NB4 (cell line): ENCODE data around the gene CTTNBP2.

Experiments
- DNase-seq: peaks from one replicate; pipeline ENCODE4 v3.0.0; 2010; ENCODE audit warnings: low read depth
- H3K4me3 ChIP-seq: one replicate; pipeline ENCODE4 v1.5.1; 2011; ENCODE audit warnings: mild to moderate bottlenecking, low read depth, low read length, moderate library complexity
- MAX ChIP-seq: IDR thresholded peaks from 2 replicates; pipeline ENCODE4 v1.6.1; 2011; ENCODE audit warnings: low read depth, low read length
- MYC ChIP-seq: IDR thresholded peaks from 2 replicates; pipeline ENCODE4 v1.6.1; 2011; ENCODE audit warnings: low read depth, low read length
- POLR2A ChIP-seq: IDR thresholded peaks from 2 replicates; pipeline ENCODE4 v1.6.1; 2011; ENCODE audit warnings: mild to moderate bottlenecking; ENCODE audit not compliant: insufficient read length; ENCODE audit errors: extremely low read depth
- TF ChIP-seq, protein P1 (sequence below): IDR thresholded peaks from one replicate; pipeline ENCODE4 v1.5.1; 2012; ENCODE audit warnings: low read depth, low read length

CTTNBP2 gene

GRCh38 chr7:117724898-117725297 lies 148.3 kb downstream of the CTTNBP2 start:
- H3K4me3 ChIP-seq = no peak overlapping the region
- DNase-seq = no peak
- no peak for TF ChIP-seq MYC
- TF ChIP-seq, protein P1, sequence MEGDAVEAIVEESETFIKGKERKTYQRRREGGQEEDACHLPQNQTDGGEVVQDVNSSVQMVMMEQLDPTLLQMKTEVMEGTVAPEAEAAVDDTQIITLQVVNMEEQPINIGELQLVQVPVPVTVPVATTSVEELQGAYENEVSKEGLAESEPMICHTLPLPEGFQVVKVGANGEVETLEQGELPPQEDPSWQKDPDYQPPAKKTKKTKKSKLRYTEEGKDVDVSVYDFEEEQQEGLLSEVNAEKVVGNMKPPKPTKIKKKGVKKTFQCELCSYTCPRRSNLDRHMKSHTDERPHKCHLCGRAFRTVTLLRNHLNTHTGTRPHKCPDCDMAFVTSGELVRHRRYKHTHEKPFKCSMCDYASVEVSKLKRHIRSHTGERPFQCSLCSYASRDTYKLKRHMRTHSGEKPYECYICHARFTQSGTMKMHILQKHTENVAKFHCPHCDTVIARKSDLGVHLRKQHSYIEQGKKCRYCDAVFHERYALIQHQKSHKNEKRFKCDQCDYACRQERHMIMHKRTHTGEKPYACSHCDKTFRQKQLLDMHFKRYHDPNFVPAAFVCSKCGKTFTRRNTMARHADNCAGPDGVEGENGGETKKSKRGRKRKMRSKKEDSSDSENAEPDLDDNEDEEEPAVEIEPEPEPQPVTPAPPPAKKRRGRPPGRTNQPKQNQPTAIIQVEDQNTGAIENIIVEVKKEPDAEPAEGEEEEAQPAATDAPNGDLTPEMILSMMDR = no peak
- TF ChIP-seq MAX = no peak
- no peak for TF ChIP-seq POLR2A

DNA sequence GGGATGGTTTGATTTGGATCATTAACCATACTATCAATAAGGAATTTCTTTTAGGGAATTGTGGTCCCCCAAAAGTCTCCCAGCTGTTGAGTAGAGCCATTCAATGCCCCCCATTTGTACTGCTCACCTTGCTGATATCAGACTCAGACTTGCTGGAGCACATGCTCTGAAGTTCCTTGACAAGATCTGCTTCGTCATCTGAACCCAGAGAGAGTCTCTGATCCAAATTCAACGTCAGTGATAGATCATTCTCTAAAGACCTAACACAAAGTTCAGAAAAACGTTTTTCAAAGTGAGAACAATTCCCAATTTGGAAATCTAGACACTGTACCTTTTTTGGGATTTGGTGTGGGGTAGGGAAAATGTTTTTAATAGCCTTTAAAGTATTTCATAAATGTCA lies 153.9 kb downstream of the CTTNBP2 start:
- DNase-seq = no peak
- TF ChIP-seq MAX (no peak), MYC (no peak), POLR2A (no peak)
- TF ChIP-seq, protein P1 = no peak
- no peak overlapping the region for H3K4me3 ChIP-seq

DNA sequence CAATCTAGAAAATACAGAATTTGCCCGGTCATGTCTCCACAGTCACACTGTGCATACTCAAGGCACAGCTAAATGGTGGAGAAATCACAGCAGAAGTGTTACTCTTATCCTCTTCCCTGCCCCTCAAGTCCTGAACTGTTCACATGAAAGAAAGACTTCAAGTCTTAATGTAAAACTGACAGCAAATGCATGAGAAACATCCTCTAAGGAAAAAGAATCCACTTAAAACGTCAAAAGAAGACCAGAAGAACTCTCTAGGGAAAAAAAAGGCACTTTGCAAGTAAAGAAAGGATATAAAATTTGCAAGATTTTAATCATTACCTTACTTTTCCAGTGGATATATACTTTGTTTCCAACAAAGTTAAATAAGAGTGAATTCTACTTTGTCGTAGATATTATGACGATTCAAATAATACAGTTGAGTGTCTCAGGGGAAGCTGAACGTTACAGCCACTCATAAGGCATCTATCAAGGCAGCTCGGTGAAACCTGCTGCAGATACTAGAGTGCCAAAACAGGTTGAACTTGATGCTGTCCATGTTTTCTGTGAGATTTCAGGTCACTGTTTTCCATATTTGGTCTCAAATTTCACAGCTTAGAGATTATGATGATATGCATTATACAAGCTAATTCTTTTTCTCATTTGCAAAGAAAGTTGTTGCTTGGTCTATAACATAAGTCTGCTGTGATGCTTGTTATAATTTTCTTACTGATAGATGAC lies 155.0 kb downstream of the CTTNBP2 start:
- no peak for DNase-seq
- no peak overlapping the region for H3K4me3 ChIP-seq
- TF ChIP-seq, protein P1 = no peak
- no peak for TF ChIP-seq POLR2A
- no peak for TF ChIP-seq MAX

GRCh38 chr7:117717357-117717756 lies 155.9 kb downstream of the CTTNBP2 start:
- no peak for DNase-seq
- H3K4me3 ChIP-seq = no peak overlapping the region
- TF ChIP-seq MAX = no peak
- no peak for TF ChIP-seq MYC
- no peak for TF ChIP-seq POLR2A
- TF ChIP-seq, protein P1 = no peak

DNA sequence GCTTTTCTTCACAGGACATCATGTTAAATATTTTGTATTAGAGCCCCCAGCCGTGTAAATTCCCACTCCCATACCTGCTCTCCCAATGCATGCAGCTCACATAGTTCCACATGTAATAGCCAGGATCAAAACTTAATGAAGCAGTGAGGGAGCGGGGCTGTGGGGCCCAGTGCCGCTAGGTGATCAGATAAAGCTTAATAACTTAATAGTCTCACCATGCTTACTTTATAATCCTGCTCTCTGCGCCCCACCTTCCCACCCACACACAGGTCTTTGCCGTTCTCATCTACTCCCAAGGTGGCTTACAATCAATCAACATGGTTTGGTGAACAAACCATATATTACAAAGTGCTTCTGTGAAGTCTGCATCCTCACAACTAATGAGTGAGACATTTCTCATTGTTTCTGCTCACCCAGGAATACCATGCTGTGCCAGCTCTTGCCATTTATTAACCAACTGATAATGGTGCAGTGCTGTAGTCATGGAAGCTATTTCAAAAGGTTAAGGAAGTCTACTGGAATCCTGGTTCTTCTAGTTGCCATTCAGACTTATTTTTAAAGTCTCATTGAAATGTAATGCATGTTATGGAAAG lies 156.4 kb downstream of the CTTNBP2 start:
- no peak overlapping the region for H3K4me3 ChIP-seq
- TF ChIP-seq MAX (no peak), MYC (no peak), POLR2A (no peak)
- TF ChIP-seq, protein P1 = no peak
- no peak for DNase-seq
